UCSD-AML1 (cell line): ENCODE results near the gene ZNF491.
"Not testable (repeated sequence)": the region's sequence is repeated elsewhere in the genome, so short reads cannot be mapped to it uniquely, and the experiment has no call there.

ENCODE experiments used
- DNase-seq: peaks from one replicate; lab custom pipeline; 2025; ENCODE audit not compliant: unreplicated experiment; lab: John Stamatoyannopoulos, UW

ZNF491 gene

DNA sequence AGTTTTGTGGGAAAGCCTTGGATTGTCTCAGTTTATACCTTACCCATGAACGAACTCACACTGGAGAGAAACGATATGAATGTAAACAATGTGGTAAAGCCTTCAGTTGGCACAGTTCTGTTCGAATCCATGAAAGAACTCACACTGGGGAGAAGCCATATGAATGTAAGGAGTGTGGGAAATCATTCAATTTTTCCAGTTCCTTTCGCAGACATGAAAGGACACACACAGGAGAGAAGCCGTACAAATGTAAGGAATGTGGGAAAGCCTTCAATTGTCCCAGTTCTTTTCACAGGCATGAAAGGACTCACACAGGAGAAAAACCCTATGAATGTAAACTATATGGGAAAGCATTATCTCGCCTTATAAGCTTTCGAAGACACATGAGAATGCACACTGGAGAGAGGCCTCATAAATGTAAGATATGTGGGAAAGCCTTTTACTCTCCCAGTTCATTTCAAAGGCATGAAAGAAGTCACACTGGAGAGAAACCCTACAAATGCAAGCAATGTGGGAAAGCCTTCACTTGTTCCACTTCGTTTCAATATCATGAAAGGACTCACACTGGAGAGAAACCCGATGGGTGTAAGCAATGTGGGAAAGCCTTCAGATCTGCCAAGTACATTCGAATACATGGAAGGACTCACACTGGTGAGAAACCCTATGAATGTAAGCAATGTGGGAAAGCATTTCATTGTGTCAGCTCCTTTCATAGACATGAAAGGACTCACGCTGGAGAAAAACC is 8.2 kb downstream of the ZNF491 start:
- no peak for DNase-seq

DNA sequence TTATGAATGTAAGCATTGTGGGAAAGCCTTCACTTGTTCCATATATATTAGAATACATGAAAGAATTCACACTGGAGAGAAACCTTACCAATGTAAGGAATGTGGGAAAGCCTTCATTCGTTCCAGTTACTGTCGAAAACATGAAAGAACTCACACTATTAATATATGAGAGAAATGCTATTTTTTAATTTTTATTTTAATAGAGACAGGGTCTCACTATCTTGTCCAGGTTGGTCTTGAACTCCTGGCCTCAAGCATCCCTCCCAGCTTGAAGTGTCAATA is 8.7 kb downstream of the ZNF491 start:
- no peak for DNase-seq

DNA sequence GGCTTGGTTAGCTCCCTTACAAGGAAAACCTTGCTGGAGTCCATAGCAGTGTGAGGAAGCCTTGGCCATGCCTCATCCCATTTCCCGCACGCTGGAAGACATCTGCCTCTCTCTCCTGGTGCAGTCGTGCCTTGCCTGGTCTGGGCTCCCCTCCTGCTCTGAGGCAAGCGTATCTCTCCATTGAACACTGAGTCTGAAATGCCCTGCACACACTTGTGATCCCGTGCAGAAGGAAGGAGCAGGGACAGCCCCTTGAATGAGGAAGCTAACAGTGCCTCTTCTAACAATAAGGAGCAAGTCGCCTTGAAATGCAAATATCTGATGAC is 15.3 kb downstream of the ZNF491 start:
- DNase-seq = no peak

DNA sequence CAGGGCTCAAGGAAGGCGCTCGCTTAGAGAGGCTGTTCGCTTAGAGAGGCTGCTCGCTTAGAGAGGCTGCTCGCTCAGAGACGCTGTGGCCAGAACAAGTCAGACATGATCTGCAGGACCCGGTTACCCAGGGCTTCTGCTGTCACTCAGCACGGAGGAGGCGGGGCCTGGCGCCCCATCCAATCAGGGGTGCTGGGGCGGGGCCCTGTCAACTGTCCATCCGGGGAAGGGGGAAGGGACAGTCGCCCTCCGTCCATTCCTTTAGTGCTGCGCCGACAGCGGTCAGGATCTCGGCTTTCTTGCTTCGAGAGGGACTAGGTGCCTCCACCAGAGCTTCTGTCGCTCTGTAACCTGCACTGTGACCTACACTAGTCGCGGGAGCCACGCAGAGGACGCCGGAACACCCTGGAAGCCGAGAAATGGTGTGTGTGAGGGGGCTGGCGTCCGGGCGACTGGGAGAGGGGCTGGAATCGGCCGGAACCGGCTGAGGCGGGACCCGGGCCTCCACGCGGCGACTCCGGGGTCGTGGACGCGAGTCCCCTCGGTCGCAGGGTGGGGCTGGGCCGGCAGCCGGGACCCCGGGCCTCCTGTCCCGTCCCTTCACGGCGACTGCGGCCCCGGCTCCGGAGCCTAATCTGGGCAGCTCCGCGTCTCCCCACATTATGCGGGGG is 15.8 kb downstream of the ZNF491 start, which contains the start of gene ZNF440:
Gene ZNF440 (plus strand): TSS at position 245 of the 671 bp plus-strand sequence. CDS start 175 bp downstream, at position 420.
- DNase-seq = peak; percentile 93

DNA sequence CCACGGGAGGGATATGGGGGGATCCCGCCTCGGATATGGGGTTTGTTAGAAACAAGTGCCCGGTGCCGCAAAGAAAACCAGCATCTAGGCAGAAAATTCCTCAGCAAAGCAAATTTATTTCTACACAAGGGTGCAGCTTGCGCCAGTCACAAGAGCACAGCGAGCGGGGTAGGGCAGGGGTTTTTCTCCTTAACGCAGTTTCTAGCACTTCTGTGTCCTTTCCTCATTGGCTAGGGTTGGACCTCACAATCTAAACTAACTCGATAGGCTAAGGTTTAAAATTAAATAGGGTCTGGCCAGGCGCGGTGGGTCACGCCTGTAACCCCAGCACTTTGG is 16.3 kb downstream of the ZNF491 start:
- DNase-seq = no peak

DNA sequence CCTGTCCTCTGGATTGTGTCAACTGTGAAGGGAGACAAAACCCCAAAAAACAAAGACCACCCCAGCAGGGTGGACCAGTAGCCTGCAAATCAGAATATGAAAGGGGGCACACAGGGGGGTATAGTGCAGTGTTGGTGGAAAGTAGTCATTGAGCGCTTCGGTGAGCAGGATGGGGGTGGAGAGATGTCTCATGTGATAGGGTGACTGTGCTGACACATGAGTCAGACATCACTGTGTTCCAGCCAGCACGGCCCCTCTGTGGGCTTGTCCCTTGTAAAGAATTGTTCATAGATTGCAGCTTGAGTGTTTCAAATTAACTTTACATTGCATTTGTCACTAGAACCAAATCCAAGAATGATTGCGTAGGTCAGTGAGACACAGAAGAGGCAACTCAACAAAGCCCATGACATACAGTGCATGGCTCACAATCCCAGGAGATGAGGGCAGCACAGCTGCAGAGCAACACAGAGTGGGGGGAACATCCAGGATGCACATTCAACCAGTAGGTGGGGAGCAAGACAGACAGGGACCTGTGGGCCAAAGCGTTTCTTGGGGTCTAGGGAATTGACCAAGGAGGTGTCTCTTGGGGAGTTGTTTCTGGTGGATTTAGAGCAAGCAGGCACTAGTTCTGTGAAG is 23.3 kb downstream of the ZNF491 start:
- DNase-seq = no peak

DNA sequence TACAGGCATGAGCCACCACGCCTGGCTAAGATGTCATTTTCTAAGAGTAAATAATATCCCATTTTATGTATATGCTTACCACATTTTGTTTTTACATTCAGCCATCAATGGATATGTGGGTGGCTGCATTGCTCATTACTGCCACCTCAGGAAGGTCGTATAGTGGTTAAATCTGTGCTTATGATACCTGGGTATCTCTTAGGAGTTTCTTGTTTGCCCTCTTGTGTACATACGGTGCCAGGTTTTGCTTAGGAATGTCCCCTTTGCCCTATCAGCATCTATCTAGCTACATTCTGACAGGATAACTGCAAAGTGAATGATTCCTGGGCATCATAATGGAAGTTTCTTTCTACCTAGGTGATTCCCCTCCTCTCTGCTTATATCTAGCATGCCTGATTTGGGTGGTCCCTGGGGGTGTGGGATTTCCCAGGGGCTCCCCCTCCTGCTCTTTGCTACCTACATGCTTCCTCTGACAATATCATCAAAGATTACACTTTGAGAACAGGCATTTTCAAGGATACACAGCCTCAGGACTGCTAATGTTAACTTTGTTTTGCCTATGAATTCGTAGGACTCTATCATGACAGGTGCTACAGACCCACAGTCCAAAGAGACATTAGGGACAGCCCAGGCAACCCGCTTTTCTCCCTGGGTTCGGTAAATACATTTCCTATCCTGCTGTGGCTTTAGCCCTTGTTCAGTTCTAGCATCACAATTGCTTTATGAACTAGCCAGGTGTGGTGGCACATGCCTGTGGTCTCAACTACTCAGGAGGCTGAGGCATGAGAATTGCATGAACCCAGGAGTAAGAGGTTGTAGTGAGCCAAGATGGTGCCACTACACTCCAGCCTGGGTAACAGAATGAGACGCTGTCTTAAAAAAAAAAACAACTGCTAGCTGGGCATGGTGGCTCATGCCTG is 30.9 kb downstream of the ZNF491 start:
- DNase-seq = not testable (repeated sequence)

DNA sequence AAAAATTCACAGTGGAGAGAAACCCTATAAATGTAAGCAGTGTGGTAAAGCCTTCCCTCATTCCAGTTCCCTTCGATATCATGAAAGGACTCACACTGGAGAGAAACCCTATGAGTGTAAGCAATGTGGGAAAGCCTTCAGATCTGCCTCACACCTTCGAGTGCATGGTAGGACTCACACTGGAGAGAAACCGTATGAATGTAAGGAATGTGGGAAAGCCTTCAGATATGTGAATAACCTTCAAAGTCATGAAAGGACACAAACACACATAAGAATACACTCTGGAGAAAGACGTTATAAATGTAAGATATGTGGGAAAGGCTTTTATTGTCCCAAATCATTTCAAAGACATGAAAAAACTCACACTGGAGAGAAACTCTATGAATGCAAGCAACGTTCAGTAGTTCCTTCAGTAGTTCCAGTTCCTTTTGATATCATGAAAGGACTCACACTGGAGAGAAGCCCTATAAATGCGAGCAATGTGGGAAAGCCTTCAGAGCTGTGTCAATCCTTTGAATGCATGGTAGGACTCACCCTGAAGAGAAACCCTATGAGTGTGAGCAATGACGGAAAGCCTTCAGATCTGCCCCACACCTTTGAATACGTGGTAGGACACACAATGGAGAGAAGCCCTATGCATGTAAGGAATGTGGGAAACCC is 34.1 kb downstream of the ZNF491 start:
- no peak for DNase-seq

DNA sequence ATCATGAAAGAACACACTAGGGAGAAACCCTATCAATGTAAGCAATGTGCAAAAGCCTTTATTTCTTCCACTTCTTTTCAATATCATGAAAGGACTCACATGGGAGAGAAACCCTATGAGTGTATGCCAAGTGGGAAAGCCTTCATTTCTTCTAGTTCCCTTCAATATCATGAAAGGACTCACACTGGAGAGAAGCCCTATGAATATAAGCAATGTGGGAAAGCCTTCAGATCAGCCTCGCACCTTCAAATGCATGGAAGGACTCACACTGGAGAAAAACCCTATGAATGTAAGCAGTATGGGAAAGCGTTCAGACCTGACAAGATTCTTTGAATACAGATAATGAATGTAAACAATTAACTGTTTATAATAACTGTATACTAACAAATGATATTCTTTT is 35.2 kb downstream of the ZNF491 start:
- DNase-seq = no peak

DNA sequence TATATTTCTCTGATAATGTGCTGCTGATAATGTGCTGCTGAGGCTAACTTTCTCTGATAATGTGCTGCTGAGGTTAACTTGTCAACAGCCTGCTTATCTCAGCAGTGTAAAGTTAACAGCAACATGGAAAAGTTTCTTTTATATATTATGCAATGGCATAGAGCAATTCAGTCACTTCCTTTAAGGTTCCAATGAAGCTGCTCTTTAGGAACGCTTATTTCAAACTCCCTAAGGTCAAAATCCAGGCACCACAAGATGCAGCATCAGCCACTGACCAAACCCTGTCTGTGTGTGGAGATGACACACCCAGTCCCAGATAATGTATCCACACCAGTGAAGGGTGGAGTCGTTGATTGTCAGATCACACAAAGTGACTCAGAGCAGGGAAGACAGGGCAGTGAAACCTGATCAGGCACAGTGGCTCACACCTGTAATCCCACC is 37.3 kb downstream of the ZNF491 start:
- DNase-seq = not testable (repeated sequence)

DNA sequence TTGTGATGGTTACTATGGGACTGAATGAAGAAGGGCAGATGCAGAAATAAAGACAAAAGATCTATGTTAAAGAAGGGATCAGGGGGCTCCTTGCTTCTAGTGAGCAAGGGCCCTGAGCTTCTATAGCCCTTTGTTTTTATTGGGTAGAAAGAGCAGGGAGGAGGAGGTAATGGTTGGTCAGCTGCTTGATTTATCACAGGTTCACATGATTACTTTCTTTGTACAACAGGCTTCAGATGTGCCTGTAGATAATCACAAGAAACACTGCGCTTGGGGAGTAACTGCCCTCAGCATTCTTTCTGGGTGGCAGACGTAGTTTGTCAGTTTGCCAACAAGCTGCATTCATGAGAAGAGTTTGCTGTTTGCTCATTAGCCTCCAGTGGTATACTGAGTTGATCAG is 45.4 kb downstream of the ZNF491 start:
- no peak for DNase-seq

DNA sequence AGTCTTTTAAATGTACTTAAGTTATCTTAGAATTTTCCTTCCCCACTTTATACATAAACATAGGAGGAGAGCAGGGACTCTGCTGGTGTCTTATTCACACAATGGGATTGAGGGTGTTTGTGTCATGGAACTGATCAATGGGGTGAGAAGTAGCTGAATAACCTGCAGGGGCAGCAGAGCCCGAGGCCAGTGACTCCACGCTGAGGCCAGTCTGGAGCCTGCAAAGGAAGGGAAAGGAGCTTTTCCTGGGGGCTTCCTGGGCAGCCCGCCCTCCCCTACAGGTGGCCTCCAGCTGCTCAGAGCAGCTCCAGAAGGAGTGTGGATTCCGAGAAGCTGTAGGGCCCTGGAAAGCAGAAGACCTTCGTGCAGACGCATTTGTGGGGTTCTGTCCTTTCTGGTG is 49.3 kb downstream of the ZNF491 start:
- not testable (repeated sequence) for DNase-seq

DNA sequence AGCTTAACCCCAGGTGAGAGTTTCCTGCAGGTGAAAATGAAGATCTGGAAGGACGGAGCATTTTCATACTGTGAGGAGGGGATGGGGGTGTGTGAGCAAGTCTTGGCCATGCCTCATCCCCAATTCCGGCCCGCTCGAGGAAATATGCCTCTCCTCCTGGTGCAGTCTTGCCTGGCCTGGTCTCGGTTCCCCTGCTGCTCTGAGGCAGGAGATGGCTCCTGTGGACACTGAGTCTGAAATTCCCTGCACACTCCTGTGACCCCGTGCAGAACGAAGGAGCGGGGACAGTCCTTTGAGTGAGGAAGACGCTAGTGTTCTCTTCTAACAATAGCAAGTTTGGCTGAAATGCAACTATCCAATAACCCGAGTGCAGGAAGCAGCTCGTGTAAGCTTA is 49.9 kb downstream of the ZNF491 start:
- no peak for DNase-seq

DNA sequence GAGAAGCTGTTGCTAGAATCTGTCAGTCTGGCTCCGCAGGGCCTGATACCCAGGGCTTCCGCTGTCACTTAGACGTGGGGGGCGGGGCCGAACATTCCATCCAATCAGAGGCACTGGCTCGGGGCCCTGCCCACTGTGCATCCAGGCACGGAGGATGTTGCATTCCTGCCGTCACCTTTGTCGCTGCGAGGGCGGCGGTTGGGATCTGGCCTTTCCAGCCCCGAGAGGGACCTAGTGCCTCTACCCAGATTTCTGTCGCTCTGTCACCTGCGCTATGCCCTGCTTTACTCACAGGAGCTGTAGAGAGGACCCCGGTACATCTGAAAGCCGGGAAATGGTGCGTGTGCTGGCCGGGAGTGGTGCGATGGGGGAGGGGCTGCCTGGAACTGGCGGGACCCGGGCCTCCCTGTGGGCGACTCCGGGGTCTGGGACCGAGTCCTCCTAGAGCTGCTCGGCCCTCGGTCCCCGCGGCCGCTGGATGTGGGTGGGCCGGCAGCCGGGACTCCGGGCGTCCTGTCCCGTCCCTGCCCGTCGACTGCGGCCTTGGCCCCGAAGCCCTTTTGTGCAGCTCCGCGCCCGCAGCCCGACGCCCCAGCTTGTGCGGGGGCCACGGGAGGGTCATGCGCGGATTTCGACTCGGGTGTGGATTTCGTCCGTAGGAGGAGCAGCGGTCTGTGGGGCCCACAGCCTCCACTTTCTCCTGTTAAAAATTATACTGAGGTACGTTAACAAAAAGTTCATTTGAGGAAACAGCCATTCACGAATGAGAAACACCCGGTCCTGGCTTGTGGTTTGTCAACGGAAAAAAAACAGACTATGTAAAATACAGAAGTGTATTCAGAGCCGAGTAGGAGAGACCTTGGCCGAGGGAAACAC is 50.5 kb downstream of the ZNF491 start, which contains the start of gene ZNF439:
Gene ZNF439 (plus strand): TSS at position 133 of the 876 bp plus-strand sequence. CDS start 142 bp downstream, at position 275.
- DNase-seq = peak; percentile 84

DNA sequence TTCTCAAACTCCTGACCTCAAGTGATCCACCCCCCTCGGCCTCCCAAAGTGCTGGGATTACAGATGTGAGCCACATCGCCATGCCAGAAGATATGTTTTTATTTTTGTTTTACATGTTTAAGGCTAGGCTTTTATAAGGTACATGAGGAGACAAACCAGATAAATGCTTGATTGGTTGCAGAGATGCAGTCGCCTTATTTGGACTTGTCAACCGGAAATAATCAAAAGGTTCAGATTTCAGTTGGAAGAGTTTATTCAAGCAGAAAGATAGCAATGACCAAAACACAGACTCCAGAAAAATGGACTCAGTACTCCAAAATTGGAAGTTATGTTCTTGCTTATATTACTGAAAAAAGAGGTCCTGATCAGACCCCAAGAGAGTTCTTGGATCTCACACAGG is 52.0 kb downstream of the ZNF491 start:
- not testable (repeated sequence) for DNase-seq

DNA sequence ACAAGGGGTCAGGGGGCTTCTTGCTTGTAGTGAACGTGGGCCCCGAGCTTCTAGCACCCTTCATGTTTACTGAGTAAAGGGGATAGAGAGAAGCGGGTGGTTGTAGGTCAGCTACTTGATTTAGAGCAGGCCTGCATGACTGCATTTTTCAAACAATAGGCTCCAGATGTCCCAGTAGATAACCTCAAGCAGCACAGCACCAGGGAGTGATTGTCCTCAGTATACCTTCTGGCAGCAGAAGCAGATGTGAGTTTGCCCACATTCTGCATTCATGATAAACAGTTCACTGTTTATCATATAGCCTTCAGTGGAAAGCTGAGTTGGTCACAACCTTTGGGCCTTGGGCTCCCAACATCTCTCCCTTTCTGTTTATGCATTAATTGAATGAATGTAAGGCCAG is 55.0 kb downstream of the ZNF491 start:
- no peak for DNase-seq

DNA sequence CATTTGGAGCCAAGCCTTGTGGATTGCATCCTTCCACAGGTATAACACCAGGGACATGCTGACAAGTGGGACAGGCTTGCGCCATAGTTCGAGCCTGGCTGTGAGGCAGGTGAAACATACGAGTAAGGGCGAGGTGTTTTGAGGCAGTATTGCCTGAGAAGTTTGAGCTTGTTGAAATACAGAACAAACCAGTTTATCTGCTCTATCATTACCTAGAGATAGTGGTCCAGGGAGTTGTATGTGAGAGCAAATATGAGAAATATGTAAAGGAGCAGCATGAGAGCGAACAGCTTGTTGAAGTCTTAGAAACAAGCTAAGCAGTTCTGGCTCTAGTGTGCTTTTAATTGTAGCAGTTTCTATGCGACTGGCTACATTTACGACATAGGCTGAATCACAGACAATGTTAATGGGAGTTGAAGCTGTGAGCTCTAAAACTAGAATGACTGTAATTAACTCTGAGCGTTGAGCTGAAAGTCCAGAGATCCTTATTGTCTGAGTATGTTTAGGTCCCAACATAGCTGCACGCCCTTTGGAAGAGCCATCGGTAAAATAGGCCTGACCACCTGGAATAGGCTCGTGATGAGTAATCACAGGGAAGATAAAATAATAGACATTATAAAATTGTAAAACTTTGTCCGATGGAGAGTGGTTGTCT is 58.4 kb downstream of the ZNF491 start:
- no peak for DNase-seq
